HG03558 (cell line): ENCODE data around the gene RIPOR1.
A peak's percentile ranks its signal among the peaks of the same experiment; 100 is the strongest.
"Not testable (repeated sequence)": the region's sequence is repeated elsewhere in the genome, so short reads cannot be mapped to it uniquely, and the experiment has no call there.

ENCODE experiments used
- ATAC-seq: cut with Tn5 transposase; IDR thresholded peaks from one replicate; pipeline ENCODE4 v1.9.1; 2021; ENCODE audit warnings: moderate number of reproducible peaks; ENCODE audit not compliant: unreplicated experiment; ENCODE audit errors: extremely low read depth

RIPOR1 gene

GRCh38 chr16:67516296-67517154 is 12.1 kb upstream of the RIPOR1 start:
- no peak for ATAC-seq

GRCh38 chr16:67517155-67517445 is 11.5 kb upstream of the RIPOR1 start:
- ATAC-seq = no peak

GRCh38 chr16:67517661-67518423 is 10.8 kb upstream of the RIPOR1 start:
- ATAC-seq = no peak

- no peak for ATAC-seq
These were observed 10.0 kb upstream of the RIPOR1 start for GRCh38 chr16:67518676-67519075.

GRCh38 chr16:67519242-67519641 is 9.4 kb upstream of the RIPOR1 start:
- no peak for ATAC-seq

- peak; percentile 37 for ATAC-seq
These were observed 7.4 kb upstream of the RIPOR1 start for GRCh38 chr16:67521095-67521804.

GRCh38 chr16:67525176-67525860 is 3.3 kb upstream of the RIPOR1 start:
- no peak for ATAC-seq

- ATAC-seq = no peak
These were observed 2.4 kb upstream of the RIPOR1 start for GRCh38 chr16:67526149-67526791.

- no peak for ATAC-seq
These were observed 397 bp downstream of the RIPOR1 start for GRCh38 chr16:67528870-67529581.

GRCh38 chr16:67529582-67530012 is 968 bp downstream of the RIPOR1 start:
- ATAC-seq = no peak

GRCh38 chr16:67530013-67530939 is 1.6 kb downstream of the RIPOR1 start:
- no peak for ATAC-seq

GRCh38 chr16:67531247-67531646 is 2.6 kb downstream of the RIPOR1 start:
- no peak for ATAC-seq

- no peak for ATAC-seq
These were observed 4.5 kb downstream of the RIPOR1 start for GRCh38 chr16:67533024-67533560.

- not testable (repeated sequence) for ATAC-seq
These were observed 5.4 kb downstream of the RIPOR1 start for GRCh38 chr16:67533987-67534386.

GRCh38 chr16:67534431-67534830 is 5.8 kb downstream of the RIPOR1 start:
- ATAC-seq = no peak

GRCh38 chr16:67535201-67535600 is 6.6 kb downstream of the RIPOR1 start:
- ATAC-seq = no peak

- no peak for ATAC-seq
These were observed 8.6 kb downstream of the RIPOR1 start for GRCh38 chr16:67537270-67537635.
